Calu3 (cell line): ENCODE measurements around the gene PLA2G4A. TPM values are rescaled to one million over a fixed set of nuclear protein-coding genes. Genes with fewer than 3 reads are reported as not detected.

Experiments
- BruUV-seq: library from RNA; stranded (reverse); fragments of 400-500 nt; replicated peaks from 2 replicates; lab custom pipeline; 2021; lab: Mats Ljungman, UMichigan
- CTCF ChIA-PET: fragments of 300-600 bp; sonication (Branson Sonifier 250); formaldehyde crosslinking; loops from one replicate; lab custom pipeline; 2022; ENCODE audit warnings: antibody characterized with exemption; lab: Charles Lee
- DNase-seq: peaks from one replicate; pipeline ENCODE4 v3.0.0; 2022
- H3K27ac Mint-ChIP-seq: one replicate; pipeline ENCODE4 v1.8.0; 2022; ENCODE audit warnings: mixed read lengths; ENCODE audit not compliant: unreplicated experiment
- H3K27me3 Mint-ChIP-seq: one replicate; pipeline ENCODE4 v1.8.0; 2022; ENCODE audit warnings: mixed read lengths; ENCODE audit not compliant: unreplicated experiment
- H3K36me3 Mint-ChIP-seq: one replicate; pipeline ENCODE4 v1.8.0; 2022; ENCODE audit warnings: mild to moderate bottlenecking, moderate library complexity, mixed read lengths; ENCODE audit not compliant: insufficient read depth, unreplicated experiment
- H3K4me1 Mint-ChIP-seq: one replicate; pipeline ENCODE4 v1.8.0; 2022; ENCODE audit warnings: mild to moderate bottlenecking, low read depth, mixed read lengths; ENCODE audit not compliant: unreplicated experiment
- H3K4me3 Mint-ChIP-seq: one replicate; pipeline ENCODE4 v1.8.0; 2022; ENCODE audit warnings: mild to moderate bottlenecking, low read depth, moderate library complexity, mixed read lengths; ENCODE audit not compliant: unreplicated experiment
- H3K9me3 Mint-ChIP-seq: one replicate; pipeline ENCODE4 v1.8.0; 2022; ENCODE audit warnings: low read depth, mixed read lengths; ENCODE audit not compliant: unreplicated experiment
- CTCF ChIP-seq: fragments of 200-600 bp; IDR thresholded peaks from one replicate; pipeline ENCODE4 v1.8.0; 2022; ENCODE audit warnings: antibody characterized with exemption; ENCODE audit not compliant: unreplicated experiment
- intact Hi-C: fragments of 100-400 bp; cut with micrococcal nuclease; formaldehyde crosslinking; loops from one replicate; pipeline ENCODE4 v1.10.0; 2022; ENCODE audit not compliant: unreplicated experiment
- total RNA-seq: library from RNA; stranded (reverse); gene quantifications from 2 replicates; pipeline ENCODE4 v1.2.3, GENCODE V29; 2022

Gene PLA2G4A
- total RNA-seq, 1 experiment from 2014 or later, result 36.0 TPM

GRCh38 chr1:186985889-186986491 lies 157.2 kb downstream of the PLA2G4A start:
- intact Hi-C loops, result loop anchor here (1.0 to 5.0 kb wide), 6 partner anchors 69 to 504 kb away; no protein-coding TSS in a partner anchor
- peak overlapping the region; percentile 37 for H3K27ac Mint-ChIP-seq
- DNase-seq, result peak; percentile 35
- CTCF ChIA-PET, result interaction anchor here (0.7 to 2.0 kb wide), 4 partner anchors 11 to 380 kb away, joined by 3 to 4 read pairs (median 3); partner anchors contain the start of gene PTGS2
- no peaks in the 10 kb centered on the region for H3K27me3 Mint-ChIP-seq
- H3K4me1 Mint-ChIP-seq, result peaks cover 19% of the 10 kb centered on the region
- no TSS peak for BruUV-seq
- H3K4me3 Mint-ChIP-seq, result no peak overlapping the region
- no peaks in the 10 kb centered on the region for H3K9me3 Mint-ChIP-seq
- TF ChIP-seq CTCF, result peak; percentile 60
- no peaks in the 10 kb centered on the region for H3K36me3 Mint-ChIP-seq

- no peak for TF ChIP-seq CTCF
- Mint-ChIP-seq H3K9me3 (no peaks in the 10 kb centered on the region), H3K4me1 (peaks cover 14% of the 10 kb centered on the region), H3K36me3 (no peaks in the 10 kb centered on the region), H3K27ac (no peak overlapping the region), H3K4me3 (no peak overlapping the region), H3K27me3 (no peaks in the 10 kb centered on the region)
- no TSS peak for BruUV-seq
- CTCF ChIA-PET, result interaction anchor here (0.6 to 2.0 kb wide), 2 partner anchors 12 to 726 kb away, joined by 3 to 4 read pairs; no protein-coding TSS in a partner anchor
- intact Hi-C loops, result loop anchor here (2.0 to 5.0 kb wide), 3 partner anchors 180 to 308 kb away; no protein-coding TSS in a partner anchor
- no peak for DNase-seq
Observed at GRCh38 chr1:186987065-186987464, 158.3 kb downstream of the PLA2G4A start.

- DNase-seq, result no peak
- no peaks in the 10 kb centered on the region for H3K9me3 Mint-ChIP-seq
- H3K4me3 Mint-ChIP-seq, result no peak overlapping the region
- no peaks in the 10 kb centered on the region for H3K27me3 Mint-ChIP-seq
- CTCF ChIA-PET, result interaction anchor here (0.6 to 2.0 kb wide), 3 partner anchors 13 to 382 kb away, joined by 3 to 4 read pairs (median 4); no protein-coding TSS in a partner anchor
- intact Hi-C loops, result loop anchor here (2.0 to 5.0 kb wide), 3 partner anchors 180 to 309 kb away; no protein-coding TSS in a partner anchor
- H3K4me1 Mint-ChIP-seq, result peaks cover 9% of the 10 kb centered on the region
- no peak overlapping the region for H3K27ac Mint-ChIP-seq
- TF ChIP-seq CTCF, result no peak
- BruUV-seq, result no TSS peak
- H3K36me3 Mint-ChIP-seq, result no peaks in the 10 kb centered on the region
Observed at GRCh38 chr1:186987769-186988168, 159.0 kb downstream of the PLA2G4A start.

GRCh38 chr1:186993996-186994395 lies 165.2 kb downstream of the PLA2G4A start:
- no peaks in the 10 kb centered on the region for H3K9me3 Mint-ChIP-seq
- H3K36me3 Mint-ChIP-seq, result no peaks in the 10 kb centered on the region
- DNase-seq, result no peak
- H3K27ac Mint-ChIP-seq, result no peak overlapping the region
- H3K27me3 Mint-ChIP-seq, result no peaks in the 10 kb centered on the region
- TF ChIP-seq CTCF, result no peak
- intact Hi-C loops, result no loop called here
- CTCF ChIA-PET, result no interaction called here
- H3K4me3 Mint-ChIP-seq, result no peak overlapping the region
- BruUV-seq, result no TSS peak
- H3K4me1 Mint-ChIP-seq, result no peaks in the 10 kb centered on the region
